Common myeloid progenitor, CD34-positive (primary cell): ENCODE data around the gene PRR14.

Source experiments
- CTCF ChIA-PET: fragments of 350-600 bp; sonication (Branson Sonifier 250); formaldehyde crosslinking; loops from one replicate; lab custom pipeline; 2021; ENCODE audit warnings: antibody characterized with exemption; lab: Charles Lee
- POLR2A ChIA-PET: fragments of 350-600 bp; sonication (Branson Sonifier 250); formaldehyde crosslinking; loops from one replicate; lab custom pipeline; 2021; ENCODE audit warnings: antibody characterized with exemption; lab: Charles Lee
- DNase-seq, 3 donors: peaks; one replicate each; pipeline versions ENCODE4 v3.0.0 to v3.0.0-alpha.2; 2013
- H3K27ac ChIP-seq, 2 experiments: 1 replicate in 1 of 2; 2 replicates in 1 of 2; pipeline ENCODE4 v1.7.0; 2013; ENCODE audit warnings: inconsistent platforms in 2 of 2, low read length in 2 of 2, mild to moderate bottlenecking in 2 of 2, low read depth in 1 of 2, moderate library complexity in 1 of 2; ENCODE audit not compliant: severe bottlenecking in 2 of 2, insufficient read depth in 1 of 2, poor library complexity in 1 of 2
- H3K27me3 ChIP-seq, 5 experiments: replicated peaks in 2 of 5; 1 replicate in 3 of 5; 2 replicates in 2 of 5; pipeline versions ENCODE4 v1.6.1 to v1.7.0; 2013; ENCODE audit warnings: low read length in 4 of 5, mild to moderate bottlenecking in 2 of 5, moderate library complexity in 2 of 5, inconsistent platforms in 1 of 5; ENCODE audit not compliant: insufficient read depth in 5 of 5, control insufficient read depth in 4 of 5
- H3K36me3 ChIP-seq, 4 experiments: 1 replicate in 2 of 4; 2 replicates in 2 of 4; pipeline versions ENCODE4 v1.6.1 to v1.7.0; 2013; ENCODE audit warnings: low read length in 3 of 4, control low read depth in 1 of 4, mild to moderate bottlenecking in 1 of 4; ENCODE audit not compliant: control insufficient read depth in 4 of 4, insufficient read depth in 4 of 4
- H3K4me1 ChIP-seq, 4 experiments: 1 replicate in 3 of 4; 2 replicates in 1 of 4; pipeline versions ENCODE4 v1.6.1 to v1.7.1; 2013; ENCODE audit warnings: low read length in 3 of 4, mild to moderate bottlenecking in 3 of 4, control low read depth in 1 of 4, inconsistent platforms in 1 of 4, moderate library complexity in 1 of 4; ENCODE audit not compliant: control insufficient read depth in 4 of 4, insufficient read depth in 4 of 4; ENCODE audit errors: control extremely low read depth in 1 of 4
- H3K4me3 ChIP-seq, 7 experiments: 1 replicate in 4 of 7; 2 replicates in 3 of 7; pipeline versions ENCODE4 v1.5.1 to v1.7.0; 2013; ENCODE audit warnings: mild to moderate bottlenecking in 7 of 7, low read length in 6 of 7, moderate library complexity in 6 of 7, inconsistent platforms in 2 of 7, low read depth in 2 of 7, control low read depth in 1 of 7; ENCODE audit not compliant: insufficient read depth in 4 of 7, control insufficient read depth in 1 of 7; ENCODE audit errors: extremely low read depth in 1 of 7
- H3K9me3 ChIP-seq, 5 experiments: 1 replicate in 4 of 5; 2 replicates in 1 of 5; pipeline versions ENCODE4 v1.6.1 to v1.7.1; 2013; ENCODE audit warnings: low read length in 4 of 5, mild to moderate bottlenecking in 2 of 5, inconsistent platforms in 1 of 5, low read depth in 1 of 5, moderate library complexity in 1 of 5; ENCODE audit not compliant: control insufficient read depth in 4 of 5, insufficient read depth in 2 of 5; ENCODE audit errors: control extremely low read depth in 1 of 5
- WGBS: methylation state at CpG from one replicate; pipeline ENCODE4 v1.1.5; 2013; ENCODE audit not compliant: insufficient coverage; 5-methylcytosine and 5-hydroxymethylcytosine counted together

Gene PRR14

GRCh38 chr16:30678586-30678970 is 27.8 kb downstream of the PRR14 start:
- CTCF ChIA-PET = interaction anchor here (1.1 to 4.7 kb wide), 4 partner anchors 10 to 69 kb away, joined by 3 to 31 read pairs (median 4); partner anchors contain the start of genes PHKG2 and PRR14
- no peak for DNase-seq

GRCh38 chr16:30680326-30680725 is 29.6 kb downstream of the PRR14 start:
- WGBS = 100% methylated on average over 2 of the region's 3 CpGs
- POLR2A ChIA-PET = no interaction called here
- no peaks in the 10 kb centered on the region for H3K4me1 ChIP-seq

More at GRCh38 chr16:30678586-30678970, 27.8 kb downstream of the PRR14 start:
- WGBS = 93% methylated on average over 2 of the region's 3 CpGs
- no peak overlapping the region for H3K4me3 ChIP-seq
- H3K4me1 ChIP-seq = no peaks in the 10 kb centered on the region
- H3K27ac ChIP-seq = no peak overlapping the region
- no peaks in the 10 kb centered on the region for H3K27me3 ChIP-seq
- no peaks in the 10 kb centered on the region for H3K9me3 ChIP-seq
- POLR2A ChIA-PET = interaction anchor here (1.1 kb wide), 1 partner anchor 19 kb away, joined by 3 read pairs; no protein-coding TSS in a partner anchor
- H3K36me3 ChIP-seq = no peaks in the 10 kb centered on the region

GRCh38 chr16:30688701-30689100 is 37.9 kb downstream of the PRR14 start:
- no peaks in the 10 kb centered on the region for H3K36me3 ChIP-seq
- 100% methylated on average over 2 of the region's 4 CpGs for WGBS
- no peak overlapping the region for H3K4me3 ChIP-seq
- DNase-seq = no peak
- H3K9me3 ChIP-seq = no peaks in the 10 kb centered on the region
- POLR2A ChIA-PET = no interaction called here
- peaks cover 2 to 11% (median 7%) of the 10 kb centered on the region in 4 experiments for H3K4me1 ChIP-seq
- H3K27me3 ChIP-seq = no peaks in the 10 kb centered on the region
- no peak overlapping the region for H3K27ac ChIP-seq
- CTCF ChIA-PET = interaction anchor here (0.5 to 7.8 kb wide), 3 partner anchors 13 to 52 kb away, joined by 3 to 54 read pairs (median 4); no protein-coding TSS in a partner anchor

More at GRCh38 chr16:30680326-30680725, 29.6 kb downstream of the PRR14 start:
- Histone ChIP-seq H3K4me3 (no peak overlapping the region), H3K36me3 (no peaks in the 10 kb centered on the region), H3K27me3 (no peaks in the 10 kb centered on the region), H3K27ac (no peak overlapping the region), H3K9me3 (no peaks in the 10 kb centered on the region)
- CTCF ChIA-PET = interaction anchor here (1.0 to 1.2 kb wide), 2 partner anchors 13 to 14 kb away, joined by 3 to 5 read pairs; no protein-coding TSS in a partner anchor
- DNase-seq = no peak

- H3K36me3 ChIP-seq = no peaks in the 10 kb centered on the region
- no peak overlapping the region for H3K4me3 ChIP-seq
- H3K27ac ChIP-seq = no peak overlapping the region
- DNase-seq = no peak
- H3K27me3 ChIP-seq = no peaks in the 10 kb centered on the region
- 98% methylated on average over 4 of the region's 4 CpGs for WGBS
- CTCF ChIA-PET = interaction anchor here (2.6 to 7.8 kb wide), 4 partner anchors 15 to 36 kb away, joined by 12 to 54 read pairs (median 31); partner anchors contain the start of gene FBRS
- POLR2A ChIA-PET = interaction anchor here (3.4 kb wide), 1 partner anchor 32 kb away, joined by 43 read pairs; the partner anchor contains the start of gene FBRS
- H3K4me1 ChIP-seq = peaks cover 4 to 28% (median 25%) of the 10 kb centered on the region in 4 experiments
- no peaks in the 10 kb centered on the region for H3K9me3 ChIP-seq
These were observed 41.1 kb downstream of the PRR14 start for GRCh38 chr16:30691907-30692306.

- no peaks in the 10 kb centered on the region for H3K27me3 ChIP-seq
- no peak overlapping the region for H3K4me3 ChIP-seq
- ChIA-PET POLR2A (interaction anchor here (0.6 to 3.4 kb wide), 2 partner anchors 27 to 33 kb away, joined by 3 to 43 read pairs; partner anchors contain the start of gene FBRS), CTCF (interaction anchor here (1.3 to 7.8 kb wide), 8 partner anchors 12 to 42 kb away, joined by 5 to 54 read pairs (median 16); partner anchors contain the start of genes FBRS and PRR14)
- H3K4me1 ChIP-seq = peaks cover 4 to 32% (median 30%) of the 10 kb centered on the region in 4 experiments
- WGBS = 88% methylated on average over 7 of the region's 10 CpGs
- no peak overlapping the region for H3K27ac ChIP-seq
- H3K9me3 ChIP-seq = no peaks in the 10 kb centered on the region
- no peaks in the 10 kb centered on the region for H3K36me3 ChIP-seq
- peak in 2 of 3 donors; percentile 52 to 54 for DNase-seq
These were observed 41.8 kb downstream of the PRR14 start for GRCh38 chr16:30692396-30693064.

GRCh38 chr16:30694926-30695693 is 44.4 kb downstream of the PRR14 start:
- Histone ChIP-seq H3K27ac (peak overlapping the region; percentile 14 to 18), H3K36me3 (peaks cover 0 to 4% (median under 1%) of the 10 kb centered on the region in 4 experiments), H3K4me1 (peaks cover 7 to 46% (median 44%) of the 10 kb centered on the region in 4 experiments), H3K4me3 (peak overlapping the region in 3 of 7 experiments; percentile 15 to 58 (median 50)), H3K9me3 (no peaks in the 10 kb centered on the region), H3K27me3 (no peaks in the 10 kb centered on the region)
- ChIA-PET CTCF (interaction anchor here (0.9 to 7.8 kb wide), 18 partner anchors 8 to 160 kb away, joined by 3 to 54 read pairs (median 4); partner anchors contain the start of genes FBRS, PRR14, ZNF747 and ZNF785), POLR2A (interaction anchor here (3.4 kb wide), 1 partner anchor 35 kb away, joined by 43 read pairs; the partner anchor contains the start of gene FBRS)
- DNase-seq = peak in 2 of 3 donors; percentile 60 to 64
- 47% methylated on average over 5 of the region's 11 CpGs for WGBS
